ENCODE results near the gene ROGDI.
A peak's percentile ranks its signal among the peaks of the same experiment; 100 is the strongest.

ROGDI gene, protein sequence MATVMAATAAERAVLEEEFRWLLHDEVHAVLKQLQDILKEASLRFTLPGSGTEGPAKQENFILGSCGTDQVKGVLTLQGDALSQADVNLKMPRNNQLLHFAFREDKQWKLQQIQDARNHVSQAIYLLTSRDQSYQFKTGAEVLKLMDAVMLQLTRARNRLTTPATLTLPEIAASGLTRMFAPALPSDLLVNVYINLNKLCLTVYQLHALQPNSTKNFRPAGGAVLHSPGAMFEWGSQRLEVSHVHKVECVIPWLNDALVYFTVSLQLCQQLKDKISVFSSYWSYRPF

DNA sequence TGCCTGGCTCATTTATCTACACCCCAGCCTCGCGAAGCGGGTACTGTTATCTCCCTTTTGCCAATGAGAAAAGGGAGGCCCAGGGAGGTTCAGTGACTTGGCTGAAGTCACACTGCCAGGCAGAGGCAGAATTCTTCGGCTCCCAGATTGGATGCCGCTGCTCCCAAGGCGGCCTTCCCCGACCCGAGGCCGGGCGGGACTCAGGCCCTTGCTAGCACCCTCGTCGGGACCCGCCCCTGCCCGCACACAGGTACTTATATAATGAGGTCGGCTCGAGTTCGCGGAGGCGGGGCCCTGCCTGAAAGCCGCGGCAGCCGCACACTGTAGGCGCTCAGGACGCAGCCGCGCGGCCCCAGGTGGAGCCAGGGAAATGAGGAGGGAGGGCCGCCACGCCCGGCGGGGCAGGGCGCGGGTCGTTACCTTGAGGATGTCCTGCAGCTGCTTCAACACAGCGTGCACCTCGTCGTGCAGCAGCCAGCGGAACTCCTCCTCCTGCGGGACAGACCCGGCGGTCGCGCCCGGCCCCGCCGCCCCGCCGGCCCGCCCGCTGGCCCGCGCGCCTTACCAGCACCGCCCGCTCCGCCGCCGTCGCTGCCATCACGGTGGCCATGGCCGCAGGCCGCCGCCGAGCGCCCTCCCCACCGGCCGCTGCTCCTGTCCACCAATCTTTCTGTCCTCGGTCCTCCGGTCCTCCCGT is at the start of gene ROGDI:
Gene ROGDI, minus strand, starts transcription at position 672 of the 697 bp plus-strand sequence. Its CDS starts 62 bp downstream, at position 610.
- DNase-seq (ENCODE audit: low read depth in 2 of 2) = peak; percentile 36 to 66

GRCh38 chr16:4850211-4850610 is 47.8 kb upstream of the ROGDI start:
- DNase-seq (ENCODE audit: low read depth in 2 of 2) = no peak

DNA sequence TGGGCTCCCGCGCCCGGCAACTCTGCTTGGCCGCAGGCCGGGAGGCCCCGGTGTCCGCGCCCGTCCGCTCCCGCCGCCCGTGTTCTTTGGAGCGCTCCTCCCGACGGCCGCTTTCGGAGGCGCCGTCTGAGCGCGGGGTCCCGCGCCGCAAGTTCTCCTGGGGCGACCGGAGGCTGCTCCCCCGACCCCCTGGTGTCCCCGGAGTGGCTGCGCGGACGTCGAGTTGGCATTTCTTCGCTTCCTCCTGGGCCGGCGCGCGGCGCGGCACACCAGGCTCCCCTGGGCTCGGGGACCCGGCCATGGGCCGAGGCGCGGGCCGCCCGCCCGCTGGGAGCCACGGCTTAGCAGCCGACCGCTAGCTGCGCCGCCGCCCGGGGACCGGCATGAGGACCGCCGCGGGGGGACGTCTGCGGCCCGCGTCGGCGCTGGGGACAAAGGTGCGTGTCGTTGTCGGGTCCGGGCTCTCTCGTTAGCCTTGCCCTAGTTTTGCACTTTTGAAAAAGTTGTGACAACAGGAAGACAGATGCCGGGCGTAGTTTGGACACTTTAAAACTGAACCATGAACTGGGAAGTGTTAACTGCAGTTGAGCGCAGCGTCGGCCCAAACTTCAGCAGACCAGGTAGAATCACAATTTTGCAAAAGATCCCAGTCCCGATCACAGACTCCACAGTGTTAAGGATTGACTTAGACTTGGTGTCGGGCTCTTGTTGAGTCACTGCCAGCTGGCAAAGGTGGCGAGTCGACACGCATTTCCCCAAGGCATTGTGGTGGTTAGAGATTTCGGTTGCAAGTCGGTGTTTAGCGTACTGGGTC is 45.5 kb upstream of the ROGDI start:
- peak; percentile 1 to 17 for DNase-seq (ENCODE audit: low read depth in 2 of 2)

- DNase-seq (ENCODE audit: low read depth in 2 of 2) = peak; percentile 98 to 100
These were observed 44.7 kb upstream of the ROGDI start, which contains the start of the genes GLYR1 and UBN1 for GRCh38 chr16:4846901-4847773. Gene GLYR1 (minus strand): TSS chr16:4847288. CDS start chr16:4847265, 23 bp downstream. Gene UBN1 (plus strand): TSS chr16:4847481. CDS start chr16:4852918, 5,437 bp downstream.

DNA sequence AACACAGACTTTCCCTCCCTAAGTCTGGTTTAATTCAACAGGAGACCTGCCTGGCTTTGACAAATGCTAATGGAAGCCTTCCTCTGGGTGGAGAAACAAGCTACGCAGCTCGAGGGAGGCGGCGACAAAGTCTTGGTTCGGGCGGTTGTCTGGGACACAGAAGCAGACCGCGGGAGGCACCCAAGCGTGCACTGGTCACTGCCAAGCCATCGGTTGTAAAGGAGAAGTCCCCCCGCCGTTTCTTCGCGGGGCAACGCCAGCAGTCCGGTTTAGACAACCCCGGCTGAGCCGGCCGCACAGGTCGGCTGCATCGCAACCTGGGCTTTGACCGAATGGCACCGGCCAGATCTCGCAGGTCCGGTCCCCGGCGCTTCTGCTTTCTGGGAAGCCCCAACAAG is 44.1 kb upstream of the ROGDI start:
- no peak for DNase-seq (ENCODE audit: low read depth in 2 of 2)

DNA sequence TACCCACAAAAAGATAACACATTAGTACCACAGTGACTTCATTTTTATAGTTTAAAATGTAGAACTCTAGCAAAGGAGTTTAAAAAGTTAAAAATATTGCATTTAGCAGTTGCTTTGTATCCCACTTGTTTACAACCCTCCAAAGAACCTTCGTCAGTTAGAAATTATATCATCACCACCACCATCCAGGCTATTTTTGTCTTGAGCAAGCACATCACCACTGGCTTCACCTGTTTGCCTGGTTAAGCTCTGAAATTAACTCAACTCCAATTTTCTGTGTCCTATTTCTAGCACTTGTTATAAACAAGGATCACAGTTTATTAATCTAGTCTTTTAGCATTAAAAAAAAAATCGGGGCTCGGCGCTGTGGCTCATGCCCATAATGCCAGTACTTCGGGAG is 38.6 kb upstream of the ROGDI start:
- DNase-seq (ENCODE audit: low read depth in 2 of 2) = no peak

- DNase-seq (ENCODE audit: low read depth in 2 of 2) = no peak
These were observed 37.5 kb upstream of the ROGDI start for GRCh38 chr16:4839942-4840341.

- no peak for DNase-seq (ENCODE audit: low read depth in 2 of 2)
These were observed 35.5 kb upstream of the ROGDI start for GRCh38 chr16:4837733-4838501.

DNA sequence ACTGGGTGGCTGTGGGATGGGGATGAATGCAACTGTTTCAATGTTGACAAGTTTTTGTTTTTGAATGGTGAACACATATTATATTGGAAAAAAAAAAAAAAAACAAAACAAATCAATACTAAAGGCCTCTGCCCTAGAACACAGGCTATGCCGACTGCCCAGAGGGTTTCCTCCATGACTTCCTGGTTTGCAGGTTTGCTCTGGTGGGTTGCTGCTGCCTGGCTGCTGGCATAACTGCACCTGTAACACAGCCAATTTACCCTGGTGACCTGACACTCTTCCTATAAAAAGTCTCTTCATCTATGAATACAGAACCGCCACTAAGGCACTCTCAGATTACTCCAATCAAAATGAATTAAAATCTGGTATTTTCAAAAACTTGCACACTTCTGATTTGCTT is 34.3 kb upstream of the ROGDI start:
- DNase-seq (ENCODE audit: low read depth in 2 of 2) = no peak

DNA sequence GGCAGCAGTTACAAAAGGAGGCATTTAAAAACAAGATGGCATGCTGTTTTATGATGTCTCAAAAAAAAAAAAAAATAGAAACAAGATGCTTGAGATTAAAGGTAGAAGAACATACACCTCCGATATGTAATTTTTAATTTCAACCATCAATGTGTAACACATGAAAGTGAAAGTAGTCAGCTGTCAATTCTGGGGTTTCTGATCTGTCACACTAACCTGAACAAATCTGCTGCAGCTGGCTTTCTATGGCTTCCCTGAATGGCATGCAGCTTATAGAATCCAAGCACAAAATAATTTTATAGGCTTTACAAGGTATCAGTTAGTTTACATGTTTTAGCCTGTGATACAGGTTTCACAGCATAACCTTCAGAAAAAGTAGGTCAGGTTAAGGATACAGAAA is 31.2 kb upstream of the ROGDI start:
- no peak for DNase-seq (ENCODE audit: low read depth in 2 of 2)

GRCh38 chr16:4832698-4833343 is 30.4 kb upstream of the ROGDI start:
- DNase-seq (ENCODE audit: low read depth in 2 of 2) = no peak

DNA sequence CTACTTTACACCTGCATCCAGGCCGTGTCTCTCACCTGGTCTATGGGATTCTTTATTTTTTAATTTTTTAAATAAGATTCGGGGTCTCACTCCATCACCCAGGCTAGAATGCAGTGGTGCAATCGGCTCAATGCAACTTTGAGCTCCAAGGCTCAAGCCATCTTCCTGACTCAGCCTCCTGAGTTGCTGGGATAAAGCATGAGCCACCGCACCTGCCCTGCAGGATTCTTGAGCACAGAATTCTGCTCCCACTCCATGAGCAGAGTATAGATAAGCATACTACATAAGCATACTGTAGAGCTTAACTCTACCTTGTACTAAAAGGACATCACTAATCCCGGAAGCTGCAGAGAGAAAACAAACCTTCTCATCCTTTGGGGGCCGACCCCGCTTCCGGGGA is 29.2 kb upstream of the ROGDI start:
- no peak for DNase-seq (ENCODE audit: low read depth in 2 of 2)

DNA sequence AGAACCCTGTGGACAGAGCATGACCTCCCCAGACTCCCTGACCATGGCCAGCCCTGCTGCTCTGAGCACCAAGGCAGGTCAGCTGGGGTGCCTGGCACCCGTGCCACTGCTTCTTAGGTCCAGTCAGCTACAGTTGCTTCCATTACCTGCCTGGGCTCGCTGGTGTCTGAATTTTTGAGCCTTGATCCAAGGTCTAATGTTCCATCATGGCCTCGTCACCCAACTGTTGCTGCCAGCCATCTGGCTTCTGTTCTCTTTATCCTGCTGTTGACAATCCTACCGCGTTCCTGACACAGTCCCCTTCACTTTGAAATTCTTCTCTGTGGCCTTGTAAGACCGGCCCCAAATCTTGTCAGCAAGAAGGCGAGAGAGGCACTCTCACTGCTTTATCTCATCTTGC is 28.0 kb upstream of the ROGDI start:
- no peak for DNase-seq (ENCODE audit: low read depth in 2 of 2)

DNA sequence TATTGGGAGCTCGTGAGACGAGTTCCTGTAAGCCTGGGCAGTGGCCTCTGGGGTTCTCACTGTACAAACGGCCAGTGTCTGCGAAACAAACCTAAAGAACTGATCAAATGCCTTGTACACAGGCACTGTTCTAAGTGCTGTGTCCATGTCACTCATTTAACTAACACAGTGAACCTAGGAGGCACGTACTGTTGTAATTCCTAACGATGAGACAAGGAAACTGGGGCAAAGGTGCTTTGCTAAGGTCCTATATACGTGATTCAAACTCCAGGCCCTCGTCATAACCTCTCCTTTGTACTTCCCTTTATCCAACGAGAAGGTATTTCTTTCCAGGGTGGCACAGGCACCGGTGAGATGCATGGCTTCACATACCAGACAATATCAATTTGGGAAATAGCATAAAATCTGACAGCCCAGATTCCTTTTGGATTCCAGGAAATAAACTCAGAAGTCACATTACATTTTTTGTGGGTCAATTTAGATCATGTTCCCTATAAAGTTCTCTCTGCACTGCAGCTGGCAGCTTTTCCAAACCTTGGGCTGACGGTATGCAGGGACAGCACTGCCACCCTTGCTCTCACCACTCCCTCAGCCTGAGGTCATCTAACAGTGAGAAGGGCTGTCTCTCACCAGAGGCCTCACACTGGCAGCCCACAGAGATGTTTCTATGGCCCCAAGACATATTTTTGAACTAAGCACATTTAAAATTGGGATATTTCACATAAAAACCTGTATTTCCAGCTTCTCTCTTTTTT is 26.3 kb upstream of the ROGDI start:
- no peak for DNase-seq (ENCODE audit: low read depth in 2 of 2)

GRCh38 chr16:4826980-4827379 is 24.5 kb upstream of the ROGDI start:
- no peak for DNase-seq (ENCODE audit: low read depth in 2 of 2)

- no peak for DNase-seq (ENCODE audit: low read depth in 2 of 2)
These were observed 24.1 kb upstream of the ROGDI start for GRCh38 chr16:4826526-4826925.

- no peak for DNase-seq (ENCODE audit: low read depth in 2 of 2)
These were observed 22.8 kb upstream of the ROGDI start for GRCh38 chr16:4825196-4825595.

- no peak for DNase-seq (ENCODE audit: low read depth in 2 of 2)
These were observed 18.2 kb upstream of the ROGDI start for GRCh38 chr16:4820652-4821051.

GRCh38 chr16:4814542-4815173 is 12.2 kb upstream of the ROGDI start:
- no peak for DNase-seq (ENCODE audit: low read depth in 2 of 2)

Measured in stimulated activated CD8-positive, alpha-beta memory T cell treated with anti-CD3 and anti-CD28 coated beads, Interleukin-7, amount 100 ng/mL, for 4 hours (primary cell).